CD4-positive, alpha-beta T cell treated with Interleukin-2 at 100 ng/mL for 4 hours (primary cell): ENCODE measurements around the gene IMMP2L.

Source experiments
- DNase-seq: peaks from one replicate; pipeline ENCODE4 v3.0.0-alpha.2; 2020; ENCODE audit warnings: low spot score

The IMMP2L gene

GRCh38 chr7:111101856-111102646 is 460.2 kb downstream of the IMMP2L start:
- no peak for DNase-seq

- DNase-seq: no peak
These were observed 463.4 kb downstream of the IMMP2L start for GRCh38 chr7:111098926-111099250.

GRCh38 chr7:111098011-111098925 is 464.0 kb downstream of the IMMP2L start:
- DNase-seq: peak; percentile 55

GRCh38 chr7:111096997-111097396 is 465.3 kb downstream of the IMMP2L start:
- no peak for DNase-seq

GRCh38 chr7:111094419-111094818 is 467.9 kb downstream of the IMMP2L start:
- no peak for DNase-seq

- DNase-seq: no peak
These were observed 468.8 kb downstream of the IMMP2L start for GRCh38 chr7:111093496-111093895.

GRCh38 chr7:111092406-111093236 is 469.7 kb downstream of the IMMP2L start:
- DNase-seq: no peak

- no peak for DNase-seq
These were observed 470.5 kb downstream of the IMMP2L start for GRCh38 chr7:111091593-111092358.

- DNase-seq: no peak
These were observed 471.4 kb downstream of the IMMP2L start, which contains the start of gene LRRN3 for GRCh38 chr7:111090846-111091245. Gene LRRN3 (plus strand): TSS chr7:111091127. CDS start chr7:111122773, 31,646 bp downstream.

GRCh38 chr7:111089822-111090426 is 472.4 kb downstream of the IMMP2L start:
- peak; percentile 39 for DNase-seq

GRCh38 chr7:111088328-111088727 is 474.0 kb downstream of the IMMP2L start:
- DNase-seq: no peak

- DNase-seq: no peak
These were observed 475.8 kb downstream of the IMMP2L start for GRCh38 chr7:111086532-111086931.

GRCh38 chr7:111085356-111085755 is 476.9 kb downstream of the IMMP2L start:
- DNase-seq: no peak

- peak; percentile 74 for DNase-seq
These were observed 478.9 kb downstream of the IMMP2L start for GRCh38 chr7:111083413-111083812.

GRCh38 chr7:111082351-111082750 is 479.9 kb downstream of the IMMP2L start:
- no peak for DNase-seq

GRCh38 chr7:111081546-111082267 is 480.6 kb downstream of the IMMP2L start:
- DNase-seq: no peak

GRCh38 chr7:111080495-111081105 is 481.7 kb downstream of the IMMP2L start:
- DNase-seq: no peak

- no peak for DNase-seq
These were observed 485.3 kb downstream of the IMMP2L start for GRCh38 chr7:111077001-111077400.

GRCh38 chr7:111076205-111076604 is 486.1 kb downstream of the IMMP2L start:
- no peak for DNase-seq

- no peak for DNase-seq
These were observed 486.8 kb downstream of the IMMP2L start for GRCh38 chr7:111075498-111075897.
